ENCODE measurements around the gene PPP2CA.

Gene PPP2CA

DNA sequence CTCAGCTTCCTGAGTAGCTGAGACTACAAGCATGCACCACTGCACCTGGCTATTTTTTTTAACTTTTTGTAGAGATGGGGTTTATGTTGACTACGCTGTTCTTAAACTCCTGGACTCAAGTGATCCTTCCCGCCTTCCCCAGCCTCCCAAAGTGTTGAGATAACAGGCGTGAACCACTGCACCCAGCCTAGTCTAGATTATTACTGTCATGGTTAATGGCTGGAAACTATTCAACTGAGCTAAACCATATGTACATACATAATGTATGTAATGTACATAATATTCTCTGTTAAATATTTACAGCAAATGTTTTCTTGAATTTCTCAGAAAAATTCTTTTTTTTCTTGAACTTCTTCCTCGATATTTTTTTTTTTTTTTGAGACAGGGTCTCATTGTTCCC is 21.3 kb downstream of the PPP2CA start:
- H3K9me2 ChIP-seq (replicated peaks; ENCODE audit: insufficient read depth, low read length): no peaks in the 10 kb centered on the region
- H2AFZ ChIP-seq (ENCODE audit: low read depth, low read length, severe bottlenecking): no peak overlapping the region
- H3K9ac ChIP-seq (ENCODE audit: low read length): no peak overlapping the region
- no peaks in the 10 kb centered on the region for H3K9me3 ChIP-seq (ENCODE audit: insufficient read depth, low read length)
- peaks cover 53% of the 10 kb centered on the region for H4K20me1 ChIP-seq (ENCODE audit: low read depth, low read length)
- no peak overlapping the region for H3K4me3 ChIP-seq (ENCODE audit: insufficient read depth, low read length, poor library complexity, severe bottlenecking)
- peaks cover 82% of the 10 kb centered on the region for H3K79me2 ChIP-seq (ENCODE audit: insufficient read depth, low read length)
- no peak overlapping the region for H3K27ac ChIP-seq (ENCODE audit: low read depth, low read length)
- H3K27me3 ChIP-seq (ENCODE audit: low read length): no peaks in the 10 kb centered on the region
- peaks cover 57% of the 10 kb centered on the region for H3K36me3 ChIP-seq (ENCODE audit: low read length)
- no peak overlapping the region for H3K4me2 ChIP-seq (ENCODE audit: low read depth, low read length, poor library complexity, severe bottlenecking)
- TF ChIP-seq EZH2phosphoT487 (conservative IDR thresholded peaks at IDR 0.05; ENCODE audit: low read length): no peak
- TF ChIP-seq, protein P1, sequence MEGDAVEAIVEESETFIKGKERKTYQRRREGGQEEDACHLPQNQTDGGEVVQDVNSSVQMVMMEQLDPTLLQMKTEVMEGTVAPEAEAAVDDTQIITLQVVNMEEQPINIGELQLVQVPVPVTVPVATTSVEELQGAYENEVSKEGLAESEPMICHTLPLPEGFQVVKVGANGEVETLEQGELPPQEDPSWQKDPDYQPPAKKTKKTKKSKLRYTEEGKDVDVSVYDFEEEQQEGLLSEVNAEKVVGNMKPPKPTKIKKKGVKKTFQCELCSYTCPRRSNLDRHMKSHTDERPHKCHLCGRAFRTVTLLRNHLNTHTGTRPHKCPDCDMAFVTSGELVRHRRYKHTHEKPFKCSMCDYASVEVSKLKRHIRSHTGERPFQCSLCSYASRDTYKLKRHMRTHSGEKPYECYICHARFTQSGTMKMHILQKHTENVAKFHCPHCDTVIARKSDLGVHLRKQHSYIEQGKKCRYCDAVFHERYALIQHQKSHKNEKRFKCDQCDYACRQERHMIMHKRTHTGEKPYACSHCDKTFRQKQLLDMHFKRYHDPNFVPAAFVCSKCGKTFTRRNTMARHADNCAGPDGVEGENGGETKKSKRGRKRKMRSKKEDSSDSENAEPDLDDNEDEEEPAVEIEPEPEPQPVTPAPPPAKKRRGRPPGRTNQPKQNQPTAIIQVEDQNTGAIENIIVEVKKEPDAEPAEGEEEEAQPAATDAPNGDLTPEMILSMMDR (IDR thresholded peaks at IDR 0.05; ENCODE audit: insufficient read depth, low read length, poor library complexity, severe bottlenecking): no peak
- 0 out of 2 replicates have a peak, but pooled peaks cover 5% of the 10 kb centered on the region for H3F3A ChIP-seq (ENCODE audit: insufficient read depth)

DNA sequence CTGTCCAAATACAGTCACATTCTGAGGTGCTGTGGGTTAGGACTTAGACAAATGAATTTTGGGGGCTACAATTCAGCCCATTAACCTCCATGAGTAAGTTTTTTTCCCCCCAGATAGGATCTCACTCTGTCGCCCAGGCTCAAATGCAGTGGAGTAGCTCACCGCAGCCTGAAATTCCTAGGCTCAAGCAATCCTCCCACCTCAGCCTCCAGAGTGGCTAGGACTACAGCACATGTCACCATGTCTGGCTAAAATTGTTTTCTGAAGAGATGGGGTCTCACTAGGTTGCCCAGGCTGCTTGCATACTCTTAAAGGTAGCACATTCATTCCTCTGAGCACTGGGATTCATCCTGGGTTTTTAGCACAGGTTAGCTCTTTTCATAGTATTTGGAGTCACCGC is 22.2 kb downstream of the PPP2CA start:
- Histone ChIP-seq H3K9me2 (replicated peaks; ENCODE audit: insufficient read depth, low read length) (no peaks in the 10 kb centered on the region), H3K9ac (ENCODE audit: low read length) (no peak overlapping the region), H2AFZ (ENCODE audit: low read depth, low read length, severe bottlenecking) (no peak overlapping the region), H4K20me1 (ENCODE audit: low read depth, low read length) (peaks cover 44% of the 10 kb centered on the region), H3K27me3 (ENCODE audit: low read length) (no peaks in the 10 kb centered on the region), H3K4me2 (ENCODE audit: low read depth, low read length, poor library complexity, severe bottlenecking) (no peak overlapping the region), H3F3A (ENCODE audit: insufficient read depth) (0 out of 2 replicates have a peak, but pooled peaks cover 5% of the 10 kb centered on the region), H3K9me3 (ENCODE audit: insufficient read depth, low read length) (no peaks in the 10 kb centered on the region), H3K79me2 (ENCODE audit: insufficient read depth, low read length) (peaks cover 72% of the 10 kb centered on the region), H3K36me3 (ENCODE audit: low read length) (peaks cover 65% of the 10 kb centered on the region), H3K27ac (ENCODE audit: low read depth, low read length) (no peak overlapping the region), H3K4me3 (ENCODE audit: insufficient read depth, low read length, poor library complexity, severe bottlenecking) (no peak overlapping the region)
- no peak for TF ChIP-seq EZH2phosphoT487 (conservative IDR thresholded peaks at IDR 0.05; ENCODE audit: low read length)
- TF ChIP-seq, protein P1 (IDR thresholded peaks at IDR 0.05; ENCODE audit: insufficient read depth, low read length, poor library complexity, severe bottlenecking): no peak

DNA sequence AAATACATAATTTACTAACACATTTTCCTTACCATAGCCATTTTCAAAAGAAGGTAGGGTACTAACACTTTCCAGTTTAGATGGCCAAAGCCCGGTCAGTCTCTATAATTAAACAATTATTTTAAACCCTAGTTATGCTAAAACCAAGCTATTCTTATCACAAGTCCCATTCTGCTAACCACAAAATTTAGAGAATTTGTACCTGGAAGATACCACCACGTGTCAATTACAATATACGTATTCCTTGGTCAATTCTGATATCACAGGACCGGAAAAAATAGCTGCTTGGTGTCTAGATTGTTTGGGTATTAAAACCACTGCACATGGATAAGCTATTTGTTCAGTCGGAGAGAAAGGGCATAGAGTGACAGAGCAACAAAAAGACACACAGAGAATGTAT is 30.2 kb downstream of the PPP2CA start:
- H3K4me2 ChIP-seq (ENCODE audit: low read depth, low read length, poor library complexity, severe bottlenecking): no peak overlapping the region
- H3K9me2 ChIP-seq (replicated peaks; ENCODE audit: insufficient read depth, low read length): no peaks in the 10 kb centered on the region
- no peak for TF ChIP-seq EZH2phosphoT487 (conservative IDR thresholded peaks at IDR 0.05; ENCODE audit: low read length)
- TF ChIP-seq, protein P1 (IDR thresholded peaks at IDR 0.05; ENCODE audit: insufficient read depth, low read length, poor library complexity, severe bottlenecking): no peak
- H3K4me3 ChIP-seq (ENCODE audit: insufficient read depth, low read length, poor library complexity, severe bottlenecking): no peak overlapping the region
- peaks cover 15% of the 10 kb centered on the region; the same call in 1 of the 2 replicates for H3F3A ChIP-seq (ENCODE audit: insufficient read depth)
- no peaks in the 10 kb centered on the region for H3K79me2 ChIP-seq (ENCODE audit: insufficient read depth, low read length)
- H2AFZ ChIP-seq (ENCODE audit: low read depth, low read length, severe bottlenecking): no peak overlapping the region
- no peaks in the 10 kb centered on the region for H3K9me3 ChIP-seq (ENCODE audit: insufficient read depth, low read length)
- no peak overlapping the region for H3K9ac ChIP-seq (ENCODE audit: low read length)
- H3K27me3 ChIP-seq (ENCODE audit: low read length): no peaks in the 10 kb centered on the region
- H3K36me3 ChIP-seq (ENCODE audit: low read length): peaks cover 38% of the 10 kb centered on the region
- H3K27ac ChIP-seq (ENCODE audit: low read depth, low read length): no peak overlapping the region
- no peaks in the 10 kb centered on the region for H4K20me1 ChIP-seq (ENCODE audit: low read depth, low read length)
